OCI-LY3 (cell line): ENCODE measurements around the gene TWIST2.

Experiments used
- H2AFZ ChIP-seq: fragments of 200-600, 300-600 bp; shearing (Covaris generic); 2 replicates; pipeline ENCODE4 v1.6.0; 2014; ENCODE audit warnings: antibody characterized with exemption, low read depth, low read length
- H3K27ac ChIP-seq: fragments of 200-600, 300-600 bp; sonication (generic); 2 replicates; pipeline ENCODE4 v1.5.1; 2014; ENCODE audit warnings: mild to moderate bottlenecking, low read length, moderate library complexity, mixed read lengths
- H3K27me3 ChIP-seq: fragments of 200-600, 300-600 bp; sonication (generic); 2 replicates; pipeline ENCODE4 v1.6.1; 2014; ENCODE audit warnings: low read depth, low read length, mixed read lengths
- H3K36me3 ChIP-seq: fragments of 200-600, 300-600 bp; sonication (generic); replicated peaks from 2 replicates; pipeline ENCODE3; 2014; ENCODE audit warnings: low read depth, low read length, mixed read lengths
- H3K4me1 ChIP-seq: fragments of 300-600, 200-600 bp; sonication (generic); 2 replicates; pipeline ENCODE4 v1.6.1; 2014; ENCODE audit warnings: low read length, mixed read lengths
- H3K4me2 ChIP-seq: fragments of 200-600, 300-600 bp; sonication (generic); 2 replicates; pipeline ENCODE4 v1.6.1; 2014; ENCODE audit warnings: low read length, mixed read lengths
- H3K4me3 ChIP-seq: fragments of 300-600, 200-600 bp; sonication (generic); 2 replicates; pipeline ENCODE4 v1.5.1; 2014; ENCODE audit warnings: antibody characterized with exemption, mild to moderate bottlenecking, low read length, moderate library complexity
- H3K79me2 ChIP-seq: fragments of 300-600, 200-600 bp; shearing (Covaris generic); 2 replicates; pipeline ENCODE4 v1.6.1; 2014; ENCODE audit warnings: mild to moderate bottlenecking, low read length, mixed read lengths
- H3K9ac ChIP-seq: fragments of 300-600, 200-600 bp; shearing (Covaris generic); 2 replicates; pipeline ENCODE4 v1.6.0; 2014; ENCODE audit warnings: mild to moderate bottlenecking, low read length, moderate library complexity
- H3K9me3 ChIP-seq: fragments of 200-600, 300-600 bp; shearing (Covaris generic); 2 replicates; pipeline ENCODE4 v1.6.1; 2014; ENCODE audit warnings: low read length, mixed read lengths; ENCODE audit not compliant: insufficient read depth
- H4K20me1 ChIP-seq: fragments of 200-600, 300-600 bp; sonication (generic); 2 replicates; pipeline ENCODE4 v1.6.1; 2016; ENCODE audit warnings: low read length, mixed read lengths; ENCODE audit not compliant: insufficient read depth
- CTCF ChIP-seq: fragments of 200-600, 300-600 bp; sonication (generic); IDR thresholded peaks from 2 replicates; pipeline ENCODE4 v1.5.1; 2014; ENCODE audit warnings: antibody characterized with exemption, low read length, low read depth
- EZH2phosphoT487 ChIP-seq: fragments of 200-600 bp; shearing (Covaris generic); IDR thresholded peaks from 2 replicates; pipeline ENCODE4 v1.6.1; 2018; ENCODE audit warnings: antibody characterized with exemption, mixed run types, low read depth

Gene TWIST2

DNA sequence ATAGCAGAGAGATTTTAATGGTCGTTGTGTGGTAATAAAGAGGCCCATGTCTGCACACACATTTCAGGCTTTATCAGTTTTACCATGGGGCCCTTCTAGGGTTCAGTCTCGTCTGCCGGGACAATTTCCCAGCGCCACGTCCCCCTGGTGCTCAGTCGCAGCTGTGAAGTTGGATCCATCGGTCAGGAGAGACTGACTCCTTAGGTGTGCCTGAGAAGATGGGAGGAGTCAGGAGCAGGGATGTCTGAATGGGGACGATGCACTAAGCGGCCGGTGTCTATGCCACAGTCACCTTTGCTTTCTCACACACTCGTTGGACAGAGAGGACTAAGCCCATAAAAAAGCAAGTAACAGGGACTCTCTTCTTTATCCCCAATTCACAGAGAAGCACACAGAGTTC, 71.4 kb downstream of the TWIST2 start:
- Histone ChIP-seq H3K4me3 (no peak overlapping the region), H3K9ac (no peak overlapping the region), H3K4me2 (no peak overlapping the region), H3K27ac (no peak overlapping the region), H2AFZ (no peak overlapping the region), H3K36me3 (no peaks in the 10 kb centered on the region), H3K27me3 (no peaks in the 10 kb centered on the region), H4K20me1 (no peaks in the 10 kb centered on the region), H3K4me1 (no peaks in the 10 kb centered on the region), H3K79me2 (no peaks in the 10 kb centered on the region), H3K9me3 (no peaks in the 10 kb centered on the region)
- TF ChIP-seq CTCF = no peak
- no peak for TF ChIP-seq EZH2phosphoT487

DNA sequence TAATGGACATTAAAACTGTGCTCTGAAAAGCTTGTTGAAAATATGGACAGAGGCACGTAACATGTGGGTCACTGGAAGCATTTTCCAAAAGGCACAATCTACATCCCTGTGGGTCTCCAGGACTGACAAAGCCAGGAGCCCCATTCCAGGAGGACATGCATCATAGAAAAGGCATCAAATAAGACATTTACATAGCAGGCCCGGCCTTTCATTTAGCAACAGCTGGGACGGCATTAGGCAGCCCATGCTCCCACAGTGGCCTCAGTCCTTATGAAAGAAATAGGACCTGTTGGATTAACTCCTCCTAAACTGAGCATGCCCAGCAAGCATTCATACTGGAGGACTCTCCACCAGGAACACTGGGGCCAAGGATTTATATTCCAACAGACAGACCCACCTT, 72.2 kb downstream of the TWIST2 start:
- no peak overlapping the region for H3K9ac ChIP-seq
- no peaks in the 10 kb centered on the region for H3K27me3 ChIP-seq
- H3K4me2 ChIP-seq = no peak overlapping the region
- H3K4me3 ChIP-seq = no peak overlapping the region
- H3K36me3 ChIP-seq = no peaks in the 10 kb centered on the region
- H3K9me3 ChIP-seq = no peaks in the 10 kb centered on the region
- no peaks in the 10 kb centered on the region for H4K20me1 ChIP-seq
- H3K4me1 ChIP-seq = no peaks in the 10 kb centered on the region
- H3K27ac ChIP-seq = no peak overlapping the region
- H3K79me2 ChIP-seq = no peaks in the 10 kb centered on the region
- no peak overlapping the region for H2AFZ ChIP-seq
- TF ChIP-seq EZH2phosphoT487 = no peak

DNA sequence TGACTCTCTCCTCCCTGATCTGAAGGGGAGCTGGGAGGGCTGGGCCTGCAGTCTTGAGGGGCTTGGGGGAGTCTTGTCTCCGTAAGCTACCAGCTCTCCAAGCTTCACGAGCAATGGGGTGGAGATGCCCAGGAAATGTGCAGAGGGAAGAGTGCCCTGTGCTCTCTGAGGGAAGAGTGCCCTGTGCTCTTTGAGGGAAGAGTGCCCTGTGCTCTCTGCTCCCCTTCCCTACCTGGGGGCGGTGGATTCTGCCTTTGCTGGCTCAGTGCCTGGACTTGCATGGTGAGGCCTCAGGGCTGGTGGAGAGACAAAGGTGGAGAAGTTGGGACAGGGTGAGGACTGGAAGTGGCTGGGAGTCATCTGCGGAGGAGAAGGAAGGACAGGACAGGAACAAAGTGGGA, 72.7 kb downstream of the TWIST2 start:
- no peaks in the 10 kb centered on the region for H3K4me1 ChIP-seq
- H3K27ac ChIP-seq = no peak overlapping the region
- H3K9ac ChIP-seq = no peak overlapping the region
- no peaks in the 10 kb centered on the region for H3K27me3 ChIP-seq
- no peak overlapping the region for H3K4me2 ChIP-seq
- TF ChIP-seq EZH2phosphoT487 = no peak
- TF ChIP-seq CTCF = no peak
- H3K36me3 ChIP-seq = no peaks in the 10 kb centered on the region
- H2AFZ ChIP-seq = no peak overlapping the region
- H4K20me1 ChIP-seq = no peaks in the 10 kb centered on the region
- no peaks in the 10 kb centered on the region for H3K9me3 ChIP-seq
- no peak overlapping the region for H3K4me3 ChIP-seq
- H3K79me2 ChIP-seq = no peaks in the 10 kb centered on the region

DNA sequence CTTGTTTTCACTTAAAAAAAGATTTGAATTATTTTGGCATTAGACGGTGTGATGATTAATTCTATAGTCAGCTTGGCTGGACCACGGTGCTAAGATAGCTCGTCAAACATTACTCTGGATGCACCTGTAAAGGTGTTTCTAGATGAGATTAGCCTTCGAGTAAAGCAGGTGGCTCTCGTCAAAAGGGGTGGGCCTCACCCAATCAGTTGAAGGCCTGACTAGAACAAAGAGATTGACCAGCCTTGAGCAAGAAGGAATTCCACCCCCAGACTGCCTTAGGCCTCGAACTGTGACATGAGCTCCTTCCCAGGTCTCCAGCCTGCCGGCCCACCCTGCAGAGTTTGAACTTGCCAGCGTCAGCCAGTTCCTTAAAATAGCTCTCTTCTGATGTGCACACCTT, 73.4 kb downstream of the TWIST2 start:
- Histone ChIP-seq H3K4me2 (no peak overlapping the region), H3K27me3 (no peaks in the 10 kb centered on the region), H3K4me3 (no peak overlapping the region), H3K4me1 (no peaks in the 10 kb centered on the region), H4K20me1 (no peaks in the 10 kb centered on the region), H3K27ac (no peak overlapping the region), H3K36me3 (no peaks in the 10 kb centered on the region), H3K9me3 (no peaks in the 10 kb centered on the region), H3K9ac (no peak overlapping the region), H3K79me2 (no peaks in the 10 kb centered on the region), H2AFZ (no peak overlapping the region)
- TF ChIP-seq CTCF = no peak
- no peak for TF ChIP-seq EZH2phosphoT487

- Histone ChIP-seq H3K79me2 (no peaks in the 10 kb centered on the region), H3K9me3 (no peaks in the 10 kb centered on the region), H3K36me3 (no peaks in the 10 kb centered on the region), H3K4me2 (no peak overlapping the region), H3K9ac (no peak overlapping the region), H3K27ac (no peak overlapping the region), H4K20me1 (no peaks in the 10 kb centered on the region), H3K4me3 (no peak overlapping the region), H3K4me1 (no peaks in the 10 kb centered on the region), H2AFZ (no peak overlapping the region), H3K27me3 (no peaks in the 10 kb centered on the region)
- TF ChIP-seq CTCF = no peak
- TF ChIP-seq EZH2phosphoT487 = no peak
These were observed 73.9 kb downstream of the TWIST2 start for GRCh38 chr2:238921681-238922319.
